ENCODE measurements around the gene CNPY1. TPM values are rescaled to one million over a fixed set of nuclear protein-coding genes. Genes with fewer than 3 reads are reported as not detected.

CNPY1 gene
- total and polyA plus RNA-seq, 2 of the 8 experiments (the other 6 are each of a cell fraction or from before 2014, with no cell fraction given): not detected

DNA sequence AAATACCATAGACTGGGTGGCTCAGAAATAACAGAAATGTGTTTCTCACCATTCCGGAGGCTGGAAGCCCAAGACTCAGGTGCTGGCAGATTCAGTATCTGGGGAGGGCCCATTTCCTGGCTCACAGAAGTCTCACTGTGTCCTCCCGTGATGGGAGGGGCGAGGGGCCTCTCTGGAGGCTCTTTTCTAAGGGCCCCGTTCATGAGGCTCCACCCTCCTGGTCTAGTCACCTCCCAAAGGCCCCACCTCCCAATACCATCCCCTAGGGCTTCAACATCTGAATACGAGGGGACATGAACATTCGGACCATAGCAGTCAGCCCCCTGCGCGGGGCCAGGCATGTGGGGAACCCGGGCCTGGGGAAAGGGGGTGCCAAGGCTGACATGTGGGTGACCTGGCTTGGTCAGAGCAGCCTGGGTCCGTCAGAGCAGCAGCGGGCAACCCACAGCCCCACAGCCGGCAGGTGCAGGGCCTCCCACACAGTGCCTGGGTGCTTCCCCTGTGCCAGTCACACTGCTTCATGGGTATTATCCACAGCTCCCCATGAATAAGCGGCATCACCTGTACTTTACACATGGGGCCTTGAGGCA, 13.3 kb upstream of the CNPY1 start:
- Histone ChIP-seq H3K23ac (ENCODE audit: insufficient read length) (no peak overlapping the region), H3K18ac (ENCODE audit: extremely low read depth, low read length) (no peak overlapping the region), H3K56ac (replicated peaks; ENCODE audit: insufficient read length, low read depth, low read length) (no peak overlapping the region), H4K8ac (ENCODE audit: extremely low read depth, insufficient read depth, low read length) (no peak overlapping the region; the same call in 1 of the 2 replicates), H2BK12ac (ENCODE audit: low read depth, low read length) (no peak overlapping the region), H3K9me3 (ENCODE audit: insufficient read depth in 2 of 2, low read depth in 1 of 2, low read length in 1 of 2) (no peaks in the 10 kb centered on the region), H3K14ac (ENCODE audit: insufficient read length) (no peak overlapping the region), H3K23me2 (ENCODE audit: low read depth, low read length) (no peaks in the 10 kb centered on the region), H2AFZ (ENCODE audit: low read length) (no peak overlapping the region), H2BK15ac (ENCODE audit: low read length) (no peak overlapping the region), H2BK5ac (ENCODE audit: low read depth, low read length) (no peak overlapping the region; the same call in 1 of the 2 replicates), H4K91ac (replicated peaks; ENCODE audit: insufficient read length, low read length) (no peak overlapping the region), H3K4me3 (ENCODE audit: extremely low read depth in 1 of 4, insufficient read depth in 2 of 4, low read depth in 3 of 4, low read length in 4 of 4) (no peak overlapping the region), H3K27ac (ENCODE audit: low read depth, low read length) (no peak overlapping the region), H2BK20ac (ENCODE audit: low read length) (no peak overlapping the region), H3K4me1 (replicated peaks in 1 of 4; ENCODE audit: control insufficient read depth in 3 of 4, insufficient read depth in 4 of 4, low read length in 3 of 4) (no peaks in the 10 kb centered on the region), H3K79me1 (ENCODE audit: low read depth, low read length) (no peaks in the 10 kb centered on the region), H2BK120ac (replicated peaks; ENCODE audit: low read depth, low read length) (no peak overlapping the region), H4K20me1 (replicated peaks in 1 of 2; ENCODE audit: control insufficient read depth in 1 of 2, insufficient read depth in 2 of 2, low read length in 2 of 2) (no peaks in the 10 kb centered on the region), H4K5ac (ENCODE audit: insufficient read length, low read depth, low read length) (no peak overlapping the region), H3K36me3 (ENCODE audit: control insufficient read depth in 2 of 4, insufficient read depth in 4 of 4, low read length in 3 of 4) (no peaks in the 10 kb centered on the region), H3K4me2 (ENCODE audit: insufficient read depth in 1 of 2, low read depth in 2 of 2, low read length in 2 of 2) (no peak overlapping the region), H3K79me2 (ENCODE audit: control insufficient read depth in 1 of 2, insufficient read depth in 2 of 2, low read length in 2 of 2) (no peaks in the 10 kb centered on the region), H3K4ac (replicated peaks; ENCODE audit: insufficient read length, low read depth, low read length) (no peak overlapping the region), H3K9ac (replicated peaks in 1 of 4; ENCODE audit: extremely low read depth in 1 of 4, low read depth in 3 of 4, low read length in 3 of 4) (no peak overlapping the region), H2AK5ac (ENCODE audit: low read depth, low read length) (no peak overlapping the region), H3K27me3 (replicated peaks in 1 of 4; ENCODE audit: control insufficient read depth in 3 of 4, extremely low read depth in 1 of 4, insufficient read depth in 3 of 4, low read length in 3 of 4) (no peaks in the 10 kb centered on the region)
- ChIA-PET CTCF (ENCODE audit: partially characterized antibody) (interaction anchor here (0.8 kb wide), 1 partner anchor 16 kb away, joined by 3 read pairs; no protein-coding TSS in a partner anchor), POLR2A (ENCODE audit: partially characterized antibody) (no interaction called here)
- DNase-seq (ENCODE audit: low read depth in 1 of 2, low spot score in 2 of 2) (no peak), FAIRE-seq (no peak)
- WGBS, 2 experiments (ENCODE audit: extremely low coverage in 1 of 2, insufficient coverage in 1 of 2, insufficient read length in 1 of 2, insufficient replicate concordance in 2 of 2, low coverage in 1 of 2, low lambda C conversion rate in 2 of 2, missing lambda C conversion rate in 1 of 2): 91% methylated on average over 12 of the region's 13 CpGs; no CpG with 5 or more reads in 1 of the 2 experiments
- TF ChIP-seq SUZ12 (IDR thresholded peaks at IDR 0.05; ENCODE audit: low read length) (no peak), RAD21 (IDR thresholded peaks at IDR 0.05 in 1 of 2, conservative IDR thresholded peaks at IDR 0.05 in 1 of 2; ENCODE audit: low read depth in 2 of 2, low read length in 2 of 2) (no peak), FOSL1 (IDR thresholded peaks at IDR 0.05; ENCODE audit: insufficient read depth, low read depth, low read length) (no peak), EP300 (IDR thresholded peaks at IDR 0.05; ENCODE audit: borderline replicate concordance in 1 of 2, low read depth in 2 of 2, low read length in 2 of 2) (no peak), EZH2 (IDR thresholded peaks at IDR 0.05; ENCODE audit: low read depth, low read length, severe bottlenecking) (no peak), BRCA1 (IDR thresholded peaks at IDR 0.05; ENCODE audit: low read depth, low read length) (no peak), POLR2A (IDR thresholded peaks at IDR 0.05; ENCODE audit: control extremely low read depth in 1 of 2, low read depth in 2 of 2, low read length in 2 of 2) (no peak)
- TF ChIP-seq, protein P1, sequence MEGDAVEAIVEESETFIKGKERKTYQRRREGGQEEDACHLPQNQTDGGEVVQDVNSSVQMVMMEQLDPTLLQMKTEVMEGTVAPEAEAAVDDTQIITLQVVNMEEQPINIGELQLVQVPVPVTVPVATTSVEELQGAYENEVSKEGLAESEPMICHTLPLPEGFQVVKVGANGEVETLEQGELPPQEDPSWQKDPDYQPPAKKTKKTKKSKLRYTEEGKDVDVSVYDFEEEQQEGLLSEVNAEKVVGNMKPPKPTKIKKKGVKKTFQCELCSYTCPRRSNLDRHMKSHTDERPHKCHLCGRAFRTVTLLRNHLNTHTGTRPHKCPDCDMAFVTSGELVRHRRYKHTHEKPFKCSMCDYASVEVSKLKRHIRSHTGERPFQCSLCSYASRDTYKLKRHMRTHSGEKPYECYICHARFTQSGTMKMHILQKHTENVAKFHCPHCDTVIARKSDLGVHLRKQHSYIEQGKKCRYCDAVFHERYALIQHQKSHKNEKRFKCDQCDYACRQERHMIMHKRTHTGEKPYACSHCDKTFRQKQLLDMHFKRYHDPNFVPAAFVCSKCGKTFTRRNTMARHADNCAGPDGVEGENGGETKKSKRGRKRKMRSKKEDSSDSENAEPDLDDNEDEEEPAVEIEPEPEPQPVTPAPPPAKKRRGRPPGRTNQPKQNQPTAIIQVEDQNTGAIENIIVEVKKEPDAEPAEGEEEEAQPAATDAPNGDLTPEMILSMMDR (IDR thresholded peaks at IDR 0.05; ENCODE audit: control extremely low read depth in 1 of 3, insufficient read depth in 1 of 3, low read depth in 1 of 3, low read length in 3 of 3): no peak

All from H1 (cell line).